Vein endothelial cell (primary cell): Measurements from ENCODE around the gene MDFIC. TPM values are rescaled to one million over a fixed set of nuclear protein-coding genes. Genes with fewer than 3 reads are reported as not detected.

Experiments
- total RNA-seq: library from RNA; depleted of rRNA; stranded (reverse); fragments of >200 nt; gene quantifications from 2 replicates; pipeline ENCODE4 v1.2.3, GENCODE V29; 2012

Gene MDFIC, protein sequence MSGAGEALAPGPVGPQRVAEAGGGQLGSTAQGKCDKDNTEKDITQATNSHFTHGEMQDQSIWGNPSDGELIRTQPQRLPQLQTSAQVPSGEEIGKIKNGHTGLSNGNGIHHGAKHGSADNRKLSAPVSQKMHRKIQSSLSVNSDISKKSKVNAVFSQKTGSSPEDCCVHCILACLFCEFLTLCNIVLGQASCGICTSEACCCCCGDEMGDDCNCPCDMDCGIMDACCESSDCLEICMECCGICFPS
- 19.6 and 20.9 TPM in 2 replicates for total RNA-seq

DNA sequence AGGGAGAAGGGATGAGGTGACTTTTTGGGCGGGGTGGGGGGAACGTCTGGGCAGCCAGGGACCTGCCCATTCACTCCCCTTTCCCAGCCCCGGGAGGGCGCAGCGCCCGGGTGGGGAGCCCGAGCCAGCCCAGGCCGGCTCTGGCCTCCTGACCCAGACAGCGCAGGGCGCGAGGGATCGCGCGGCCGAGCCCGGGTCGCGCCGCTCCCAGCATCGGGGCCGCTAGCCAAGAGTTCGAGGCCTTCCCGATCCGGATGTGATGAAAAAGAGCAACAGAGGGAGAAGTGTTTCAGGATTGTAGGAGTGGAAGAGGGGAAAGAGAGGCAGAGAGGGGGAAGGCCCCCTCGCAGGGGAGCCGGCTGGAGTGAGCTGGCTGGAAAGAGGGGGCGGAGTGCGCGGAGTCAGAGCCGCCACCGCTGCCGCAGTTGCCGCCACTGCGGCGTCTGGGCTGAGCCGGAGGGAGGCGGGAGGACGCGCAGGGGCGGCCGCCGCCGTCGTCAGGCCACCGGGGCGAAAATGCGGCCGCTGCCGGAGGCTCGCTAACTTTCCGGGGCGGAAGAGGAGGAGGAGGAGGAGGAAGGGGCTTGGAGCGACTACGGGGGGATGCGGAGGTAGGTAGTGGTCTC lies at the start of gene MDFIC:
TSS of gene MDFIC (plus strand) at position 69 of the 626 bp plus-strand sequence. CDS start 940 bp downstream, outside the sequence.

